H1 (cell line): ENCODE data around the gene TMPRSS13. TPM values are rescaled to one million over a fixed set of nuclear protein-coding genes. Genes with fewer than 3 reads are reported as not detected.

ENCODE experiments used
- polyA plus RNA-seq, 7 experiments: library from polyadenylated mRNA; depleted of rRNA in 3 of 7; stranded (reverse) in 5 of 7; unstranded in 2 of 7; fragments of >200 nt in 5 of 7; fragments of 200-250 nt in 2 of 7; gene quantifications; 1 replicate in 5 of 7; 2 replicates in 1 of 7; 4 replicates in 1 of 7; pipeline versions ENCODE4 v1.2.1 to v1.2.3, GENCODE V29; 2011 to 2013; ENCODE audit warnings: missing spikeins in 2 of 7, mixed read lengths in 2 of 7
- total RNA-seq: library from RNA; stranded (reverse); fragmentation: NEBNext Ultra II Directional; extraction: Animal tissue kit (Norgen Biotek cat#: 25700); gene quantifications from 2 replicates; pipeline ENCODE4 v1.2.1, GENCODE V29; 2021
- TF ChIP-seq, protein P1 (sequence below): IDR thresholded peaks from 2 replicates; pipeline ENCODE4 v1.6.1; 2012; ENCODE audit warnings: inconsistent platforms

Gene TMPRSS13
- total and polyA plus RNA-seq, 2 of the 8 experiments (the other 6 are each of a cell fraction or from before 2014, with no cell fraction given) = 0.61 to 0.79 TPM

DNA sequence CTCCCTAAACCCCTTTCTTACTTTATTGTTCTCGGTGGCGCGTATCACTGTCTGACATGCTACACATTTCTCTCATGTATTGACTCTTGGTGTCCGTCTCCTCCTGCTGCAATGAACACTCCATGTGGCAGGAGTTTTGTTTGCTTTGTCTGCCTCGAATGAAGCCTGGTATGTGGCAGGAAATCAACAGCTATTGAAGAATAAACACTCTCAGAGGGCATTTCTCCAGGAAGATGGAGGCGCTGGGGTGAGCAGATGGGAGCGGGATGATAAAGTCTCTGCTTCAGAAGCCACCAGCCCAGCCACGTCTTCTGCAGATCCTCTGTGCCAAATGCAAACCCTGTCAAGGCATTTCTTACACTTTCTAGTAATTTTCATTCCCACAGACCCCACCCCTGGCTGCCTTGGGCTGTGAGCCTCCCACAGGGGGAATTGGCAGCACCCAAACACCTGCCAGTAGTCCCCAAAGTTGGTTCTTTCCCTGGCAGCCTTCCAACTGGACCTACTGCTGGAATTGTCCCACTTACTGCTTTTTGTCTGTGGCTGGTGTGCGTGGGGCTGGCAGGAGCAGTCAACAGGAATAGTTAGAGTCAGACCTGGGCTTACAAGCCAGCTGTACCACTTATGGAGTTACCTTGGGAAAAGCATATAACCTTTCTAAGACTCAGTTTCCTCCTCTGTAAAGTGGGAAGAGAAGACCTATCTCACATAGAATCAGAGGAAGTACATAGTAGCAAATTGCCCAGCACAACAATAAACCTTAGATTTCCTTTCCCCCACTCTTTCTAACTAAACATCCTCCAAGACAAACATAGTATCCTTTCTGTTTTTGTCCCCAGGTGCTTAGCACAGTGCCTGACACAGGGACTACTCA lies 43.7 kb upstream of the TMPRSS13 start (continued):
- TF ChIP-seq, protein P1, sequence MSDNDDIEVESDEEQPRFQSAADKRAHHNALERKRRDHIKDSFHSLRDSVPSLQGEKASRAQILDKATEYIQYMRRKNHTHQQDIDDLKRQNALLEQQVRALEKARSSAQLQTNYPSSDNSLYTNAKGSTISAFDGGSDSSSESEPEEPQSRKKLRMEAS = no peak
